Calu3 (cell line): ENCODE data around the gene SEMA3C. TPM values are rescaled to one million over a fixed set of nuclear protein-coding genes. Genes with fewer than 3 reads are reported as not detected.

ENCODE experiments used
- BruUV-seq: library from RNA; stranded (reverse); fragments of 400-500 nt; replicated peaks from 2 replicates; lab custom pipeline; 2021; lab: Mats Ljungman, UMichigan
- CTCF ChIA-PET: fragments of 300-600 bp; sonication (Branson Sonifier 250); formaldehyde crosslinking; loops from one replicate; lab custom pipeline; 2022; ENCODE audit warnings: antibody characterized with exemption; lab: Charles Lee
- DNase-seq: peaks from one replicate; pipeline ENCODE4 v3.0.0; 2022
- H3K27ac Mint-ChIP-seq: one replicate; pipeline ENCODE4 v1.8.0; 2022; ENCODE audit warnings: mixed read lengths; ENCODE audit not compliant: unreplicated experiment
- H3K27me3 Mint-ChIP-seq: one replicate; pipeline ENCODE4 v1.8.0; 2022; ENCODE audit warnings: mixed read lengths; ENCODE audit not compliant: unreplicated experiment
- H3K36me3 Mint-ChIP-seq: one replicate; pipeline ENCODE4 v1.8.0; 2022; ENCODE audit warnings: mild to moderate bottlenecking, moderate library complexity, mixed read lengths; ENCODE audit not compliant: insufficient read depth, unreplicated experiment
- H3K4me1 Mint-ChIP-seq: one replicate; pipeline ENCODE4 v1.8.0; 2022; ENCODE audit warnings: mild to moderate bottlenecking, low read depth, mixed read lengths; ENCODE audit not compliant: unreplicated experiment
- H3K4me3 Mint-ChIP-seq: one replicate; pipeline ENCODE4 v1.8.0; 2022; ENCODE audit warnings: mild to moderate bottlenecking, low read depth, moderate library complexity, mixed read lengths; ENCODE audit not compliant: unreplicated experiment
- H3K9me3 Mint-ChIP-seq: one replicate; pipeline ENCODE4 v1.8.0; 2022; ENCODE audit warnings: low read depth, mixed read lengths; ENCODE audit not compliant: unreplicated experiment
- CTCF ChIP-seq: fragments of 200-600 bp; IDR thresholded peaks from one replicate; pipeline ENCODE4 v1.8.0; 2022; ENCODE audit warnings: antibody characterized with exemption; ENCODE audit not compliant: unreplicated experiment
- intact Hi-C: fragments of 100-400 bp; cut with micrococcal nuclease; formaldehyde crosslinking; loops from one replicate; pipeline ENCODE4 v1.10.0; 2022; ENCODE audit not compliant: unreplicated experiment
- total RNA-seq: library from RNA; stranded (reverse); gene quantifications from 2 replicates; pipeline ENCODE4 v1.2.3, GENCODE V29; 2022

The SEMA3C gene
- total RNA-seq, 1 experiment from 2014 or later, result 67.7 TPM

GRCh38 chr7:80826520-80827238 is 92.2 kb downstream of the SEMA3C start:
- no TSS peak for BruUV-seq
- intact Hi-C loops, result no loop called here
- CTCF ChIA-PET, result no interaction called here
- Mint-ChIP-seq H3K27me3 (no peaks in the 10 kb centered on the region), H3K4me3 (no peak overlapping the region), H3K4me1 (peaks cover 23% of the 10 kb centered on the region), H3K36me3 (no peaks in the 10 kb centered on the region), H3K27ac (no peak overlapping the region), H3K9me3 (no peaks in the 10 kb centered on the region)
- TF ChIP-seq CTCF, result no peak
- no peak for DNase-seq

GRCh38 chr7:80825499-80825898 is 93.4 kb downstream of the SEMA3C start:
- no peak for TF ChIP-seq CTCF
- no peaks in the 10 kb centered on the region for H3K36me3 Mint-ChIP-seq
- H3K27ac Mint-ChIP-seq, result no peak overlapping the region
- H3K4me3 Mint-ChIP-seq, result no peak overlapping the region
- H3K27me3 Mint-ChIP-seq, result no peaks in the 10 kb centered on the region
- DNase-seq, result no peak
- peaks cover 14% of the 10 kb centered on the region for H3K4me1 Mint-ChIP-seq
- CTCF ChIA-PET, result no interaction called here
- H3K9me3 Mint-ChIP-seq, result no peaks in the 10 kb centered on the region
- no TSS peak for BruUV-seq
- intact Hi-C loops, result no loop called here

- Mint-ChIP-seq H3K27me3 (no peaks in the 10 kb centered on the region), H3K27ac (no peak overlapping the region), H3K36me3 (no peaks in the 10 kb centered on the region), H3K4me3 (no peak overlapping the region), H3K9me3 (no peaks in the 10 kb centered on the region), H3K4me1 (peaks cover 11% of the 10 kb centered on the region)
- intact Hi-C loops, result no loop called here
- no peak for DNase-seq
- TF ChIP-seq CTCF, result no peak
- BruUV-seq, result no TSS peak
- CTCF ChIA-PET, result no interaction called here
Measured at GRCh38 chr7:80824253-80824652, 94.6 kb downstream of the SEMA3C start.

GRCh38 chr7:80823057-80823456 is 95.8 kb downstream of the SEMA3C start:
- no TSS peak for BruUV-seq
- DNase-seq, result no peak
- TF ChIP-seq CTCF, result no peak
- intact Hi-C loops, result no loop called here
- no peaks in the 10 kb centered on the region for H3K27me3 Mint-ChIP-seq
- no peak overlapping the region for H3K27ac Mint-ChIP-seq
- no peaks in the 10 kb centered on the region for H3K36me3 Mint-ChIP-seq
- H3K9me3 Mint-ChIP-seq, result no peaks in the 10 kb centered on the region
- CTCF ChIA-PET, result no interaction called here
- H3K4me3 Mint-ChIP-seq, result no peak overlapping the region
- peaks cover 11% of the 10 kb centered on the region for H3K4me1 Mint-ChIP-seq
